NCI-H1092 (cell line): ENCODE measurements around the gene CDH4.
"Not testable (repeated sequence)": the region's sequence is repeated elsewhere in the genome, so short reads cannot be mapped to it uniquely, and the experiment has no call there.

ENCODE experiments used
- DNase-seq: peaks from one replicate; lab custom pipeline; 2025; lab: John Stamatoyannopoulos, UW

Gene CDH4

GRCh38 chr20:61387204-61387953 is 135.3 kb downstream of the CDH4 start:
- DNase-seq, result no peak

GRCh38 chr20:61387954-61388348 is 135.9 kb downstream of the CDH4 start:
- no peak for DNase-seq

DNA sequence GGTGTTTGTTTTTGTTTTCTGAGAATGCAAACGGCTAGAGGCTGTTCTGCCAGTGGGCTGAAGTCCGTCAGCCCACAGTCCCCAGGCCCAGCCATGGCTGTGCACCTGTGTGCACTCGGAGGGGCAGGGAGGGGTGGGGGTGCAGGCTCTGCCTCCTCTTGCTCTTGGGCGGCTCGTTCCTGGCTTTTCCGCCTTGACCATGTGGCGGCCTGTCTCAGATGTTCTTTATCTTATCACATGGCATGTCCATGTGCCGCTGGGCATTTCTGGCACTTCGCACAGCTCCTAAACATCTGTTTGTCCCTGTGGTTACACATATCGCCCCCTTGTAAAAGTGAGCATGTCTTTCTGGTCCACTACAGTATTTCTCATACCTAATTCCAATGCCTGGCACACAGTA is 137.0 kb downstream of the CDH4 start:
- no peak for DNase-seq

GRCh38 chr20:61391185-61391584 is 139.1 kb downstream of the CDH4 start:
- no peak for DNase-seq

DNA sequence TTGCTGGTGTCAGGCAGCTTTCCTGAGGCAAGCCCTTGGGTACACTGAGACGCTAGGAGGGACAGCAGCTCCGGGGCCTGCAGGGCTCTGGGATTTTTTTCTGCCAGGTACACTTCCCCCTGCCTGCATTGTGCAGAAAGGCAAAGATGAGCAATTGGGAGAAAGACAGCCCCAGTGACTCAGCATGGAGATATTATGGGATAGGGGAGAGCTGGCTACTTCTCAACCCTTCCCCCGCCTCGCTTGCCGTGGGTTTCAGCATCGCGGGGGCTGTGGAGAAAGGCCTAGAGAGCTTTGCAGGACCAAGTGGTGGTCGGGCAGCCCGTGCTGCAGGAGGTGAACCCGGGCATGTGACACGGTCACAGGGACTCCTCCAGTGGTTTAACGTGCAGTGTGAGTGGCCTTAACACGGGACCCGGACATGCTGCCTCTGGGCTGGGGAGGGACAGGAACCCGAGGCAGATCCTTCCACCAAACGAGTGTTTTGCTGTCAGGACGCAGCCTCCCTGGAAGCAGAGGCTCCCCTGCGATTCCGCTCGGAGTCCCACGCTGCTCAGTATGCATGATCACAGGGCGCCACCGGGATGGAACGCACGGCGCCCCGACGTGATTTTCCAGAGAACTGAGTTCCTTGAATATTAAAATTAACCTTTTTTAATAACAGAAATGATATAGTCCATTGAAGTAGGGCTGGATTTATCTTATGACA is 139.9 kb downstream of the CDH4 start:
- no peak for DNase-seq

- no peak for DNase-seq
Measured at GRCh38 chr20:61394088-61394799, 142.2 kb downstream of the CDH4 start.

- no peak for DNase-seq
Measured at GRCh38 chr20:61396262-61396848, 144.3 kb downstream of the CDH4 start.

DNA sequence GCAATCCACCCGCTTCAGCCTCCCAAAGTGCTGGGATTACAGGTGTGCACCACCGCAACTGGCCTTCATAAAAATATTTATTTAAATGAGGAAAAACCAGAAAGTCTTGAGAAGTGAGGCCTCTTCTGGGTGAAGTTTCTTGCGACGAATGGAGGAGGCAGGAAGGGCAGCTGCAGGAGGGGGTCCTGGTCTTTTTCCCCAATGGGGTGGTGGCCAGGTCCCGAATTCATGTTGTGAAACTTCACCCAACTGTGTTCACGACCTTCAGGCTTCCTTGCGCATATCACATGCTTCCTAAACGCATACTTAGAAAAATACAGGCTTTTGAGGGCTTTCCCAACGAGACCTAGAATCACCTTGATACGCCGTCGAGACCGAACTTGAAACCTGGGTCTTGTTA is 145.1 kb downstream of the CDH4 start:
- no peak for DNase-seq

- no peak for DNase-seq
Measured at GRCh38 chr20:61397790-61398189, 145.7 kb downstream of the CDH4 start.

DNA sequence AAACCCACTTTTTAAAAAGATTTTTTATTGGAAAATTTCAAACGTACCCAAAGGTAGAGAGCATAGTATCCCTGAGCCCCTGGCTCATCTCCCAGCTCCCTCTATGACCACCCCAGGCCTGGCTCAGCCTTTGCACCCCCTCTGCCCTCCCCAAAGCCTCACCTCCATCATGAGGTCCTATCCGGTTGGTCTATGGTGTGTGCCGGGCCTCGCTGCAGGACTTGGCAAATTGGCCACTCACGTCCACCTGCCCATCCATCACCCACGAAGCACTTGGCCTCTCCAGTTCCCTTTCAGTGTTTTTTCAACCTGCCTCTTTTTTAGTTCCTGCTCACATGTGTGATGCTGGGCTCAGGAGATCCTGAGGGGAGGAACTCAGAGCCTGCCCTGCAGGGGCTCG is 147.4 kb downstream of the CDH4 start:
- DNase-seq, result no peak

DNA sequence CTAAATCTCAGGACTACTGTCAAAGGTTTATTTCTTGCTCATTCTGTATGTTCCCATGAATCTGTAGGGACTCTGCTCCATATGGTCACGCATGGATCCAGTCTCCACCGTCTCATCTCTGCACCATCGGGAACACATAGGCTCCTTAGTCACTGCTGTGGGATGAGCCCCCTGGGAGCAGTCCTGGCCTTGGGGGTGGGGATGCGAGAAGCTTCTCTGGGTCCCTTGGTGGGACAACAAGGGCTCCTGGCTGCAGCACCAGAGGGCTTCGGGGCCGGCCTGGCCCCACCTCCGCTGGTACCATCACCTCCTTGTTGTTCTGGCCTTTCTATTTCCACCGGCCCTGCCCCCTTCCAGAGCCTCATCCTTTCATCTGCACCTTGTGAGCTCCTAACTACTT is 148.4 kb downstream of the CDH4 start:
- DNase-seq, result no peak

DNA sequence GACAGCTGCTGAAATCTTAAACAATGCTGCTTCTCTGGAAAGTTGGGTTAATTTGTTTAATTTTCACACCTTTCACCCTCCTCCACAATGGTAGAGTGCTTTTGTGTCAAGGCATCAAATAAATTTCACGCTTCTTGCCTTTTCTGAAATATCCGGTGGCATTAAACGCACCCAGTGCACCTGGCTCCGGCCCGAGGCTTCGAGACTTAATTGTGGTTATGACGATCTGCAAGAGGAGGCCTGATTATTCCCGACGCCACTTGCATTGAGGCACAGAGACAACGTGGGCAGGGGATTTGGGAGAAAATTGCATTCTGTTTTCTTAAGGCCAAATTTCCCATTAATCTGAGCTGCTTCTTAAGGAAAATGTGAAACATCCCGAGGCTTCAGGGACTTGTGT is 152.2 kb downstream of the CDH4 start:
- no peak for DNase-seq

DNA sequence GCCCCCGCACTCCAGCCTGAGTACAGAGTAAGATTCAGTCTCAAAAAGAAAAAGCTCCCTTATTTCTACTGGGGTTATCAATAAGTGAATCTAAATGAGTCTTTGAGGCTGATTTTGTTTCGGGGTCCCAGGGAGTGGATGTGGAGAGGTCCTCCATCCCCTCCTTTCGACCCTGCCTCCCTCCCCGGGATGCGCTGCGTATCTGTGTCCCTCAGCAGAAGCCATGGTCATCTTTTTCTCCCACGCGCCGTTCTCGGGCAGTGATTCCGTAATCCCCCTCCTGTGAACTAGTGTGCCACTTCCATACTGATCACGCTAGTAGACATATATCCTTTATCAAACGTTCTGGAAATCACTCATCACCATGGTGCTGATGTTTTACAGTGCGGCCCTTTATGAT is 152.9 kb downstream of the CDH4 start:
- no peak for DNase-seq

GRCh38 chr20:61406773-61407172 is 154.7 kb downstream of the CDH4 start:
- not testable (repeated sequence) for DNase-seq

GRCh38 chr20:61407561-61407960 is 155.5 kb downstream of the CDH4 start:
- no peak for DNase-seq

DNA sequence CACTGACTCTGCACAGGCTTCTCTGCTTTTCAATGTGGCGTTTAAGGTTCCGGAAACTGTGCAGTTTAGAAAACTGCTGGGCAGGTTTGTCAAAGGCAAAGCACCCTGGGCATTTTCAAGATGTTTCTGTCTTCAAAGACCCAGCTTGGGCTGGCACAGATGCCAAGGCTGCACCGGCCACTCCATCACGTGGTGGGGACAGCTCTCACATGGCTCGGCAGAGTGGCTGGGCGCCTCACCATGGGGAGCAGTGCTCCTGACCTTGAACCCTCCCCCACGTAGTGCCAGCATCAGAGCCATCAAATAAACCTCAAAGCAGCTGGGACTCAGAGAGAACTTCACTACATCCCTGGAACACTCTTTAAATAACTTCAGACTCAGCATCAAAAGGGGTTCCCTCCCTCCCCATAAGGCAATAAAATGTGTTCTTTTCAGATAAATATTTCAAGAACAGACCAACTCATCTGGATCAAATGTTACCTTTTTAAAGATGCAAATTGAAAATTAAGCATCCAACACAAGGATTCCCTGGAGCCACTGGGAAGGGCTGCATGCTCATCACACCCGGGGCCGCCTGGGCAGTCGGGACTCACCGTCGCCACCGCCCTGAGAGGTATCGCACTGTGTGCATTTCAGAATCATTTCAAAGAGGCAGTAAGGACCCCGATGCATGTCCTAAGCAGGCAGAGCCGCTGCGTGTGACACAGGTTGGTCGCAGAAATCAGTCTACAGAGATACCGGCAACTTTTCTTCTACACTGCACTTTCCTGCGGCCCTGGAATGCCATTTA is 157.1 kb downstream of the CDH4 start:
- no peak for DNase-seq

DNA sequence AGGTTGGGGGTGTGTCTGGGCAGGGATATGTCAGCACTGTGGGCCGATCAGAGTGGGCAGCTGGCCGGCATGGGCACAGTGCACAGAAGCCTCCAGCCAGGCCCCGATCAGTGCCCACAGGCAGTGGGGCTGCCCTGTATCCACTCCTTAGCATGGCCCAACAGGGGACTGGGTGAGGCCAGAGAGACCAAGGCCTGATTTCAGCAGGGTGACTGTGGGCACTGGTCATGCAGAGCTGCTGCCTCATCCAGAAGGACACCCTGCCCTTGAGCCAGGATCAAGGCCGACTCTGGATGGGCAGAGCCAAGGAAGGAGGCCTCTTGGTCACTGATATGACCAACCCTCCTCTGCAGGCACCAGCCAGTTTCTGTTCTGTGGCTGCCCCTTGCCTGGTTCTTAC is 159.7 kb downstream of the CDH4 start:
- no peak for DNase-seq

- DNase-seq, result no peak
Measured at GRCh38 chr20:61413752-61414151, 161.7 kb downstream of the CDH4 start.

DNA sequence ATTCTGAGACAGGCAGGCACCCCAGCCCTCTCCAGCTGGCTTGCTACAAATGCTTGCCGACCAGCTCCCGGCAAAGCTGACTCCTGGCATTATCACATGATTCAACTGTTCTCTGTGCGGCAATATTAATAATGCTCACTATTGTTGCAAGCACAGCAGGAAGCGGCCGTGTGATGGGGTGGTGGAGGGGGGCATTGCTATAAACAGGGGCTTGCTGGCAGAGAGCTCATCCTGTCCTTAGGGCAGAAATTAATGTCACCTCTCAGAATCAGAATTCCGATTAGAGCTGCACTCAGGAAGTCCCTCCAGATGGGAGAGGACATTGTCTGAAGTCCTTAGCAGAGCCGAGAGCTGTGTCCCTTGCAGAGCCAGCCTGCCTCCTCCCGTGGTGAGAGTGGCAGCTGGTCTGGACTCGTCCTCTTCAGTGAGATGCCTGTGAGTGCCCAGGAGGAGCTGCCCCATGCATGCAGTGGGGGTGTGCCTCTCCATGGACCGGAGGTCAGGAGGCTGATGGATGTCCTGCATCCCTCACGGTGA is 162.5 kb downstream of the CDH4 start:
- DNase-seq, result no peak

DNA sequence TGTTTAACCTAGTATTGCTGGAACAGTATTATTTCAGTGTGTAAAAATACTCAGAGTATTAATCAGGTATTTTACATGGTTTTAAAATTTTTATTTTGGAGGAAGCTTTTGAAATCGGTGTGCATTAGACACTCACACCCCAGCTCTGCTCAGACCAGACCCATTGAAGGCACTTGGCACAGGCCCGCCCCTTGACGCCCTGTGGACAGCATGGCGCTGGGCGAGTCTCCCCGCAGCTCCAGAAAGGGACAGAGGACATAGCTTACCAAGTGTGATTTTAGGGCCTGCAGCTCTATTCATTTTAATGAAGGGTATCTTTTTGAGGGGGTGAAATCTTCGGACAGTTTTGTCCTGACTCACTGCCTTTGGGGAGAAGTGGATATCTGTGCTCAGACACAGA is 164.5 kb downstream of the CDH4 start:
- no peak for DNase-seq

GRCh38 chr20:61417221-61417941 is 165.3 kb downstream of the CDH4 start:
- DNase-seq, result no peak
